ENCODE results near the gene STK24. TPM values are rescaled to one million over a fixed set of nuclear protein-coding genes. Genes with fewer than 3 reads are reported as not detected.
"Not testable (repeated sequence)": the region's sequence is repeated elsewhere in the genome, so short reads cannot be mapped to it uniquely, and the experiment has no call there.

The STK24 gene
- total RNA-seq, 2 experiments from 2014 or later: 146 to 173 TPM

DNA sequence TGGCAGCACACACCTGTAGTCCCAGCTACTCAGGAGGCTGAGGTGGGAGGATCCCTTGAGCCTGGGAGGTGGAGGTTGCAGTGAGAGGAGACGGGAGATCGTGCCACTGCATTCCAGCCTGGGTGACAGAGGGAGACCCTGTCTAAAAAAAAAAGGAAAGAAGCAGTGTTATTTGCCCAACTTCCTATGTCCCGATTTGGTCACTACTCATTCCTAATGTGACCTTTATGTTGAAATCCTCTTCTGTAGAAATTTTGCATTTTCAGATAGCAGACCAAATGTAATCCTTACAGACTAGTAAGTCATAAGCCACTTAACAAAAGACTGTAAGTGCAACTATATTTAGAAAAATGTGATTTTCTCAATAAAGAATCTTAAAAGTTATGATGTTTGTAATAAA, 18.2 kb upstream of the STK24 start:
- intact Hi-C loops (cut with DNase I, micrococcal nuclease): no loop called here
- Mint-ChIP-seq H3K4me3 (no peak overlapping the region), H3K27me3 (no peaks in the 10 kb centered on the region), H3K36me3 (ENCODE audit: low read depth) (no peaks in the 10 kb centered on the region), H3K9me3 (ENCODE audit: low read depth) (no peaks in the 10 kb centered on the region), H3K27ac (no peak overlapping the region), H3K4me1 (peaks cover 16% of the 10 kb centered on the region)
- ChIA-PET CTCF (interaction anchor here (0.7 kb wide), 1 partner anchor 73 kb away, joined by 3 read pairs; no protein-coding TSS in a partner anchor), POLR2A (no interaction called here)
- DNase-seq: no peak
- ATAC-seq: no peak

DNA sequence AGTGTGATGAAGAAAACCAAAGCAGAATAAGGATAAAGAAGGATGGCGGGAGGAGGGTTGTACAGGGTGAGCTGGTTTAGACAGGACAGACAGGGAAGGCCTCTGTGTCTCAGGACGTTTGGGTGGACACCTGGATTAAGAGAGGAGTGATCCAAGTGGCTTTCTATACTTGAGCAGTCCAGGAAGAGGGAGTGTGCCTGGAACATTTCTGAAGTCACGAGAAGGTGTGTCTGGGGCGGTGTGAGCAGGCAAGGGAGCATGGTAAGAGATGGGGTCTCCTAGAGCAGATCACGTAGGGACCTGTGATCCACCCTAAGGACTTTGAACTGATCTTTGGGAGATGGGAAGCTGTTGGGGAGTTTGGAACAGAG, 15.4 kb upstream of the STK24 start:
- CTCF ChIA-PET: no interaction called here
- Mint-ChIP-seq H3K27me3 (no peaks in the 10 kb centered on the region), H3K9me3 (ENCODE audit: low read depth) (peaks cover 4% of the 10 kb centered on the region), H3K27ac (no peak overlapping the region), H3K36me3 (ENCODE audit: low read depth) (no peaks in the 10 kb centered on the region), H3K4me1 (peaks cover 12% of the 10 kb centered on the region), H3K4me3 (no peak overlapping the region)
- intact Hi-C loops (cut with DNase I, micrococcal nuclease): loop anchor here in 1 of 2 experiments (5.0 kb wide), 1 partner anchor 1345 kb away; no protein-coding TSS in a partner anchor
- DNase-seq: no peak
- no peak for ATAC-seq
- POLR2A ChIA-PET: no interaction called here

DNA sequence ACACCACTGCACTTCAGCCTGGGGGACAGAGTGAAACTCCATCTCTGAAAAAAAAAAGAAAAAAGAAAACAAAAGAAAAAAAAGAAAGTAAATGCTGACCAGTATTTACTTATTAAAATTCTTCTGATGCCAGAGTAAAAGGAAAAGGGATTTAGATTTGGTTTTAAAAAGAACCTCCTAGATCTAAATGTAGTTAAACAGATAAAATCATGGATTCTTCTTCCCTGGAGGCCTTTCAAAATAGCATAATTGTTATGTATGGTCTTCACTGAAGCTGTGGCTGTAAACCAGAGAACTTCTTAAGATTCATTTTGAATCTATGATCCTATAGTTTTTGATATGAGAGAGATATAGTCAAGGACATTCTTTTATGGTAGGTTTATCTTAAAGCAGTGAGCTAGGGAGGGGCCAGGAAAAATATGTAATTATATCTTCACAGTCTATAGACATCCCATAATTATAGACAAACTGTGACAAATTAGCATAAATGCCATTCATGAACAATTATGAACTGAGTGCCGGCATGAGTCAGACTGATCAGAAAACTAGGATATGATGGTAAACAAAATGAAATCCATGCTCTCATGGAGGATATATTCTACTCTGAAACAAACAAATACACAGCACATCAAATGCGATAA, 14.9 kb upstream of the STK24 start:
- DNase-seq: no peak
- no peaks in the 10 kb centered on the region for H3K27me3 Mint-ChIP-seq
- H3K9me3 Mint-ChIP-seq (ENCODE audit: low read depth): peaks cover 4% of the 10 kb centered on the region
- H3K27ac Mint-ChIP-seq: no peak overlapping the region
- POLR2A ChIA-PET: no interaction called here
- no peaks in the 10 kb centered on the region for H3K36me3 Mint-ChIP-seq (ENCODE audit: low read depth)
- no peak for ATAC-seq
- intact Hi-C loops (cut with DNase I, micrococcal nuclease): loop anchor here in 1 of 2 experiments (5.0 kb wide), 1 partner anchor 1345 kb away; no protein-coding TSS in a partner anchor
- H3K4me3 Mint-ChIP-seq: no peak overlapping the region
- peaks cover 13% of the 10 kb centered on the region for H3K4me1 Mint-ChIP-seq
- CTCF ChIA-PET: no interaction called here

- H3K36me3 Mint-ChIP-seq (ENCODE audit: low read depth); H3K27me3 Mint-ChIP-seq; H3K4me1 Mint-ChIP-seq; H3K27ac Mint-ChIP-seq; H3K4me3 Mint-ChIP-seq; POLR2A ChIA-PET; DNase-seq; ATAC-seq; H3K9me3 Mint-ChIP-seq (ENCODE audit: low read depth): not testable (repeated sequence)
- intact Hi-C loops (cut with DNase I, micrococcal nuclease): loop anchor here in 1 of 2 experiments (5.0 kb wide), 1 partner anchor 1347 kb away; no protein-coding TSS in a partner anchor
- CTCF ChIA-PET: interaction anchor here (0.7 kb wide), 1 partner anchor 13 kb away, joined by 3 read pairs; no protein-coding TSS in a partner anchor
These were observed 13.6 kb upstream of the STK24 start for GRCh38 chr13:98590471-98590870.

DNA sequence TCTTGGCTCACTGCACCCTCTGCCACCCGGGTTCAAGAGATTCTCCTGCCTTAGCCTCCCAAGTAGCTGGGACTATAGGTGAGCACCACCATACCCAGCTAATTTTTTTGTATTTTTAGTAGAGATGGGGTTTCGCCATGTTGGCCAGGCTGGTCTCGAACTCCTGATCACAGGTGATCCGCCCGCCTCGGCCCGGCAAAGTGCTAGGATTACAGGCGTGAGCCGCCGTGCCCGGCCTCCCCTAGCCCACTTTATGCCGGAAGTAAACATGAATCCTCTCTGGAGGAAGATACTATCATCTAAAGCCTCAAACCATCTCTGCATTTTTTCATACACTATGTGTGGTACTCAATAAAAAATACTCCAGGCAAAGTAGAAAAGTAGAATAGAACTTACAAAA, 12.6 kb upstream of the STK24 start:
- H3K27ac Mint-ChIP-seq; H3K4me3 Mint-ChIP-seq; POLR2A ChIA-PET; intact Hi-C loops (cut with DNase I, micrococcal nuclease); H3K36me3 Mint-ChIP-seq (ENCODE audit: low read depth); DNase-seq; ATAC-seq; H3K27me3 Mint-ChIP-seq; H3K9me3 Mint-ChIP-seq (ENCODE audit: low read depth); H3K4me1 Mint-ChIP-seq: not testable (repeated sequence)
- CTCF ChIA-PET: interaction anchor here (1.0 kb wide), 1 partner anchor 8 kb away, joined by 3 read pairs; no protein-coding TSS in a partner anchor

GRCh38 chr13:98586400-98587345, 9.8 kb upstream of the STK24 start:
- Mint-ChIP-seq H3K9me3 (ENCODE audit: low read depth) (peaks cover 4% of the 10 kb centered on the region), H3K4me3 (no peak overlapping the region), H3K4me1 (peaks cover 19% of the 10 kb centered on the region), H3K27ac (no peak overlapping the region), H3K36me3 (ENCODE audit: low read depth) (no peaks in the 10 kb centered on the region), H3K27me3 (no peaks in the 10 kb centered on the region)
- DNase-seq (no peak), ATAC-seq (peak; percentile 34)
- CTCF ChIA-PET: interaction anchor here (0.6 to 1.8 kb wide), 2 partner anchors 67 to 481 kb away, joined by 3 to 6 read pairs; no protein-coding TSS in a partner anchor
- intact Hi-C loops (cut with DNase I, micrococcal nuclease): no loop called here
- POLR2A ChIA-PET: no interaction called here

DNA sequence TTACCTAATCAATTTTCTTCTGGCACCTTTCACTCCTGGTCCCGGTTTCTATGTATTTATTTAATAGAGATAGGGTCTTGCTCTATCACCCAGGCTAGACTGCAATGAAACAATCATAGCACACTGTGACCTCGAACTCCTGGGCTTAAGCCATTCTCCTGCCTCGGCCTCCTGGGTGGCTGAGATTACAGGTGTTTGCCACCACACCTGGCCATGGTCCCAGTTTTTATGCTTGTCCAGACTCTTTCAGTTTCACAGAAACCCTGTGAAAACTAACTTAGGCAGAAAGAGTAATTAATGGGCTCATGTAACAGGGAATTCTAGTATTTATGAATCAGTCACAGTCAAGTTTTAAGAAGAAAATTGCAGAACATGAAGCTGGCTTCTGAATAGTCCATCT, 9.0 kb upstream of the STK24 start:
- Mint-ChIP-seq H3K36me3 (ENCODE audit: low read depth) (no peaks in the 10 kb centered on the region), H3K4me3 (no peak overlapping the region), H3K9me3 (ENCODE audit: low read depth) (peaks cover 4% of the 10 kb centered on the region), H3K4me1 (peaks cover 21% of the 10 kb centered on the region), H3K27ac (no peak overlapping the region), H3K27me3 (no peaks in the 10 kb centered on the region)
- intact Hi-C loops (cut with DNase I, micrococcal nuclease): no loop called here
- DNase-seq (no peak), ATAC-seq (no peak)
- ChIA-PET CTCF (no interaction called here), POLR2A (no interaction called here)

DNA sequence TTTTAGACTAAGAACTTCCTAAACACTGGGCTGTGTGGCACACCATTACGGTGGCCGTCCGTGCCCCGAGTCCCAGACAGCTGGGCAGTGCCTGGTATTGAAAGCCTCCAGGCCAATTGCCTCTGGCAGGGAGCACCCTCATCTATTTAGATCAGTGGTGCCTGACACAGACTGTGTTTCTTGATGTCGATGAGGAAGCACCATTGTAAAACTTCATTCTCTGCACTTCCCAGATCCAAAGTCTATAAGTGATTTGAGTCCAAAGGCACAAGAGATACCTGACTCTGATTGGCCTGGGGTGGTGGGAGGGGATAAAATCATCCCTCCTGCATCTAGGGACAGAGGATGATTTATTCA, 8.5 kb upstream of the STK24 start:
- Mint-ChIP-seq H3K4me3 (no peak overlapping the region), H3K27me3 (no peaks in the 10 kb centered on the region), H3K36me3 (ENCODE audit: low read depth) (no peaks in the 10 kb centered on the region)

DNA sequence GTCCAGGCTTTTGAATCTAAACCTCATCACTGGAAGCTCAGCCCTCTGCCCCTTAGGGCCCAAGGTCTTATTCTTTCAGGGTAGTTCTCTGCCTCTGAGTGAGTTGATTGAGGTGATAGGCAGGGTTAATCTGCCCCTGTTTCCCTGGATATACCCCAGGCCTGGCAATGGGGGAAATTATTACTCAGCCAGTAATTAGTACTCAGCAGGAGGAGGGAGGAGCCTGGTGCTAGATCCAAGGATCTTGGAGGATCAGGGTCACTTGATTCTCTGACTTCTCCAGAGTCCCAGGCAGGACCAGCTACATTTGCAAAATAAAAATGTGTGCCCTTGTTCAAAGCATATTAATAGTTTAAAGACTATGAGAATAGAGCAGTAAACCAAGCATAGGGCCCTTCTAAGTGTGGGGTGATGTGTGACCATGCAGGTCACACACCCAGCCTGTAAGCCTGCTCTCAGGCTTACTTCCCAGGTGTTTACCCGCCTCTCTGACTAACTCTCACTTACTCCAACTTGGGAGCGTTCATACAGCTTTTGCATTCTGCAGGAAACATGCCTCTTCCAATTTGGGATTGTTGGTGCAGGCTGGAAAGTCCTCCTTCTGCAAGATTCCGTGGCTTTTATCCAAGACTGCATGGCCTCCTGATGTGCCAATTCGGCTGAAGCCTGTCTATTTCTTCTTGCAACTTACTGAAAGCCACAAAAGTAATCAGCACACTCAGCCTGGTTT, 7.9 kb upstream of the STK24 start:
- no peak for DNase-seq
- peaks cover 21% of the 10 kb centered on the region for H3K4me1 Mint-ChIP-seq
- H3K36me3 Mint-ChIP-seq (ENCODE audit: low read depth): no peaks in the 10 kb centered on the region
- peaks cover 2% of the 10 kb centered on the region for H3K9me3 Mint-ChIP-seq (ENCODE audit: low read depth)
- H3K4me3 Mint-ChIP-seq: no peak overlapping the region
- no peak for ATAC-seq
- H3K27me3 Mint-ChIP-seq: no peaks in the 10 kb centered on the region
- no peak overlapping the region for H3K27ac Mint-ChIP-seq
- intact Hi-C loops (cut with DNase I, micrococcal nuclease): no loop called here
- ChIA-PET POLR2A (no interaction called here), CTCF (interaction anchor here (0.6 kb wide), 1 partner anchor 162 kb away, joined by 3 read pairs; no protein-coding TSS in a partner anchor)

More for the DNA sequence above, 8.5 kb upstream of the STK24 start:
- Mint-ChIP-seq H3K4me1 (peaks cover 21% of the 10 kb centered on the region), H3K9me3 (ENCODE audit: low read depth) (peaks cover 4% of the 10 kb centered on the region), H3K27ac (no peak overlapping the region)
- intact Hi-C loops (cut with DNase I, micrococcal nuclease): no loop called here
- ChIA-PET CTCF (interaction anchor here (0.6 kb wide), 1 partner anchor 161 kb away, joined by 3 read pairs; no protein-coding TSS in a partner anchor), POLR2A (no interaction called here)
- ATAC-seq: no peak
- DNase-seq: no peak

- ATAC-seq (no peak), DNase-seq (no peak)
- Mint-ChIP-seq H3K36me3 (ENCODE audit: low read depth) (no peaks in the 10 kb centered on the region), H3K4me3 (no peak overlapping the region), H3K9me3 (ENCODE audit: low read depth) (no peaks in the 10 kb centered on the region), H3K27ac (no peak overlapping the region), H3K4me1 (peaks cover 24% of the 10 kb centered on the region), H3K27me3 (no peaks in the 10 kb centered on the region)
- intact Hi-C loops (cut with DNase I, micrococcal nuclease): no loop called here
- ChIA-PET CTCF (interaction anchor here (0.5 to 3.0 kb wide), 7 partner anchors 14 to 138 kb away, joined by 3 to 15 read pairs (median 4); no protein-coding TSS in a partner anchor), POLR2A (no interaction called here)
These were observed 6.0 kb upstream of the STK24 start for GRCh38 chr13:98582947-98583346.

GRCh38 chr13:98581971-98582702, 5.2 kb upstream of the STK24 start:
- H3K9me3 Mint-ChIP-seq (ENCODE audit: low read depth): no peaks in the 10 kb centered on the region
- POLR2A ChIA-PET: interaction anchor here (0.8 kb wide), 1 partner anchor 14 kb away, joined by 3 read pairs; no protein-coding TSS in a partner anchor
- no peaks in the 10 kb centered on the region for H3K27me3 Mint-ChIP-seq
- no peaks in the 10 kb centered on the region for H3K36me3 Mint-ChIP-seq (ENCODE audit: low read depth)
- CTCF ChIA-PET: interaction anchor here (0.6 to 3.0 kb wide), 14 partner anchors 10 to 137 kb away, joined by 3 to 15 read pairs (median 3); no protein-coding TSS in a partner anchor
- peaks cover 27% of the 10 kb centered on the region for H3K4me1 Mint-ChIP-seq
- H3K27ac Mint-ChIP-seq: no peak overlapping the region
- intact Hi-C loops (cut with DNase I, micrococcal nuclease): no loop called here
- no peak for DNase-seq
- no peak overlapping the region for H3K4me3 Mint-ChIP-seq
- peak; percentile 61 for ATAC-seq
